Measurements from ENCODE around the gene POR. TPM values are rescaled to one million over a fixed set of nuclear protein-coding genes. Genes with fewer than 3 reads are reported as not detected.
A peak's percentile ranks its signal among the peaks of the same experiment; 100 is the strongest.

Gene POR
- total RNA-seq, 2 experiments from 2014 or later: 22.8 to 25.2 TPM

GRCh38 chr7:75913437-75913836 lies 1.5 kb upstream of the POR start:
- Mint-ChIP-seq H3K4me1 (ENCODE audit: low read depth) (peaks cover 19% of the 10 kb centered on the region), H3K27ac (no peak overlapping the region), H3K27me3 (no peaks in the 10 kb centered on the region), H3K36me3 (ENCODE audit: low read depth) (no peaks in the 10 kb centered on the region), H3K9me3 (no peaks in the 10 kb centered on the region), H3K4me3 (no peak overlapping the region)
- DNase-seq (no peak), ATAC-seq (no peak)
- ChIA-PET POLR2A (interaction anchor here (0.8 to 2.3 kb wide), 2 partner anchors 15 to 34 kb away, joined by 3 to 14 read pairs; no protein-coding TSS in a partner anchor), CTCF (interaction anchor here (1.3 to 4.3 kb wide), 2 partner anchors 47 to 107 kb away, joined by 8 to 23 read pairs; no protein-coding TSS in a partner anchor)
- intact Hi-C loops (cut with micrococcal nuclease): loop anchor here (10.0 kb wide), 1 partner anchor 49 kb away; no protein-coding TSS in a partner anchor
- no peak for TF ChIP-seq CTCF (IDR thresholded peaks at IDR 0.05)

GRCh38 chr7:75914169-75914654 lies 743 bp upstream of the POR start:
- Mint-ChIP-seq H3K4me1 (ENCODE audit: low read depth) (peaks cover 24% of the 10 kb centered on the region), H3K27ac (peak overlapping the region; percentile 78), H3K36me3 (ENCODE audit: low read depth) (no peaks in the 10 kb centered on the region), H3K4me3 (peak overlapping the region; percentile 79), H3K27me3 (no peaks in the 10 kb centered on the region), H3K9me3 (no peaks in the 10 kb centered on the region)
- ChIA-PET POLR2A (interaction anchor here (0.6 to 2.3 kb wide), 7 partner anchors 8 to 138 kb away, joined by 3 to 14 read pairs (median 4); no protein-coding TSS in a partner anchor), CTCF (interaction anchor here (0.7 to 4.3 kb wide), 4 partner anchors 8 to 107 kb away, joined by 3 to 23 read pairs (median 6); no protein-coding TSS in a partner anchor)
- no peak for ATAC-seq
- TF ChIP-seq CTCF (IDR thresholded peaks at IDR 0.05): no peak
- intact Hi-C loops (cut with micrococcal nuclease): loop anchor here (10.0 kb wide), 1 partner anchor 49 kb away; no protein-coding TSS in a partner anchor
- no peak for DNase-seq

- TF ChIP-seq CTCF (IDR thresholded peaks at IDR 0.05): no peak
- POLR2A ChIA-PET: interaction anchor here (0.5 to 2.3 kb wide), 10 partner anchors 9 to 88 kb away, joined by 3 to 14 read pairs (median 3); no protein-coding TSS in a partner anchor
- intact Hi-C loops (cut with micrococcal nuclease): loop anchor here (10.0 kb wide), 1 partner anchor 51 kb away; no protein-coding TSS in a partner anchor
- peak overlapping the region; percentile 79 for H3K4me3 Mint-ChIP-seq
- peaks cover 33% of the 10 kb centered on the region for H3K4me1 Mint-ChIP-seq (ENCODE audit: low read depth)
- ATAC-seq (peak; percentile 1), DNase-seq (peak; percentile 41)
- no peaks in the 10 kb centered on the region for H3K27me3 Mint-ChIP-seq
- CTCF ChIA-PET: interaction anchor here (0.8 to 4.3 kb wide), 6 partner anchors 9 to 105 kb away, joined by 3 to 23 read pairs (median 4); no protein-coding TSS in a partner anchor
- no peaks in the 10 kb centered on the region for H3K9me3 Mint-ChIP-seq
- no peaks in the 10 kb centered on the region for H3K36me3 Mint-ChIP-seq (ENCODE audit: low read depth)
- H3K27ac Mint-ChIP-seq: peak overlapping the region; percentile 48
Measured at GRCh38 chr7:75915416-75916156, 631 bp downstream of the POR start.

GRCh38 chr7:75916259-75916658 lies 1.3 kb downstream of the POR start:
- H3K4me1 Mint-ChIP-seq (ENCODE audit: low read depth): peaks cover 38% of the 10 kb centered on the region
- no peak for TF ChIP-seq CTCF (IDR thresholded peaks at IDR 0.05)
- CTCF ChIA-PET: interaction anchor here (0.8 to 4.3 kb wide), 6 partner anchors 9 to 105 kb away, joined by 3 to 23 read pairs (median 4); no protein-coding TSS in a partner anchor

More at GRCh38 chr7:75916259-75916658, 1.3 kb downstream of the POR start:
- ATAC-seq (no peak), DNase-seq (no peak)
- H3K9me3 Mint-ChIP-seq: no peaks in the 10 kb centered on the region
- intact Hi-C loops (cut with micrococcal nuclease): loop anchor here (10.0 kb wide), 1 partner anchor 51 kb away; no protein-coding TSS in a partner anchor
- no peaks in the 10 kb centered on the region for H3K36me3 Mint-ChIP-seq (ENCODE audit: low read depth)
- no peak overlapping the region for H3K27ac Mint-ChIP-seq
- no peaks in the 10 kb centered on the region for H3K27me3 Mint-ChIP-seq
- POLR2A ChIA-PET: interaction anchor here (0.5 to 1.1 kb wide), 3 partner anchors 15 to 77 kb away, joined by 3 to 4 read pairs (median 3); no protein-coding TSS in a partner anchor
- H3K4me3 Mint-ChIP-seq: peak overlapping the region; percentile 79

Data from activated CD8-positive, alpha-beta T cell treated with anti-CD3 and anti-CD28 coated beads for 36 hours (primary cell).